Natural killer cell (primary cell): ENCODE data around the gene SRPK2. TPM values are rescaled to one million over a fixed set of nuclear protein-coding genes. Genes with fewer than 3 reads are reported as not detected.

Experiments
- ATAC-seq, 3 donors: fragments of 150-1000 bp in 2 of 3; fragments of 200-7000 bp in 1 of 3; cut with Tn5 transposase; 1 replicate in 1 of 3; 2 replicates in 2 of 3; pipeline ENCODE4 v1.10.0; 2021; ENCODE audit warnings: mild to moderate bottlenecking in 2 of 3, moderate library complexity in 2 of 3
- DNase-seq, 2 donors: peaks; one replicate each; pipeline versions ENCODE4 v3.0.0 to v3.0.0-alpha.2; 2013 to 2021; ENCODE audit warnings: mixed read lengths in 1 of 2
- H3K27ac ChIP-seq: one replicate; pipeline ENCODE4 v1.5.1; 2013; ENCODE audit warnings: mild to moderate bottlenecking, low read length
- H3K27me3 ChIP-seq: one replicate; pipeline ENCODE4 v1.6.1; 2013; ENCODE audit warnings: low read length; ENCODE audit not compliant: control insufficient read depth, insufficient read depth
- H3K36me3 ChIP-seq: one replicate; pipeline ENCODE4 v1.6.1; 2013; ENCODE audit warnings: low read length; ENCODE audit not compliant: control insufficient read depth, insufficient read depth
- H3K4me1 ChIP-seq: one replicate; pipeline ENCODE4 v1.6.1; 2013; ENCODE audit warnings: low read length; ENCODE audit not compliant: control insufficient read depth, insufficient read depth
- H3K4me3 ChIP-seq: one replicate; pipeline ENCODE4 v1.5.1; 2013; ENCODE audit warnings: low read length
- H3K9me3 ChIP-seq: one replicate; pipeline ENCODE4 v1.6.1; 2013; ENCODE audit warnings: low read length; ENCODE audit not compliant: control insufficient read depth, insufficient read depth
- H3K27ac Mint-ChIP-seq, 2 donors: one replicate each; pipeline ENCODE4 v1.8.0; 2022; ENCODE audit warnings: mild to moderate bottlenecking in 2 of 2, mixed read lengths in 2 of 2, moderate library complexity in 1 of 2
- H3K27me3 Mint-ChIP-seq, 2 donors: one replicate each; pipeline ENCODE4 v1.8.0; 2022; ENCODE audit warnings: low read depth in 2 of 2, mixed read lengths in 2 of 2
- H3K36me3 Mint-ChIP-seq: one replicate; pipeline ENCODE4 v1.8.0; 2022; ENCODE audit warnings: mixed read lengths
- H3K4me1 Mint-ChIP-seq, 2 donors: one replicate each; pipeline ENCODE4 v1.8.0; 2022; ENCODE audit warnings: mixed read lengths in 2 of 2
- H3K4me3 Mint-ChIP-seq: one replicate; pipeline ENCODE4 v1.8.0; 2022; ENCODE audit warnings: mild to moderate bottlenecking, moderate library complexity, mixed read lengths
- H3K9me3 Mint-ChIP-seq, 2 donors: one replicate each; pipeline ENCODE4 v1.8.0; 2022; ENCODE audit warnings: mixed read lengths in 2 of 2
- CTCF ChIP-seq: fragments of 200-600 bp; IDR thresholded peaks from one replicate; pipeline ENCODE4 v1.8.0; 2022; ENCODE audit warnings: antibody characterized with exemption
- WGBS: methylation state at CpG from one replicate; pipeline ENCODE4 v1.1.7; 2013; ENCODE audit warnings: missing lambda C conversion rate; ENCODE audit not compliant: insufficient coverage; 5-methylcytosine and 5-hydroxymethylcytosine counted together
- intact Hi-C: fragments of 100-400 bp; cut with micrococcal nuclease; formaldehyde crosslinking; loops from one replicate; pipeline ENCODE4 v1.14.2; 2022
- total RNA-seq, 4 donors: library from RNA; stranded (reverse); fragments of 120-200 nt in 1 of 4; gene quantifications; one replicate each; pipeline versions ENCODE4 v1.2.3 to v1.2.4, GENCODE V29; 2013 to 2022

The SRPK2 gene
- total RNA-seq, 3 donors from 2014 or later (not counting 1 experiment from before 2014, with no cell fraction given) = 103 to 121 (median 108) TPM

GRCh38 chr7:105136221-105136620 lies 252.5 kb downstream of the SRPK2 start:
- ATAC-seq (no peak), DNase-seq (no peak)
- H3K27ac ChIP-seq = no peak overlapping the region
- no peaks in the 10 kb centered on the region for H3K9me3 ChIP-seq
- Mint-ChIP-seq H3K4me1 (peaks cover 52 to 56% of the 10 kb centered on the region in 2 donors), H3K27me3 (no peaks in the 10 kb centered on the region), H3K36me3 (peaks cover 2% of the 10 kb centered on the region), H3K27ac (peak overlapping the region; percentile 39 to 48), H3K9me3 (no peaks in the 10 kb centered on the region), H3K4me3 (no peak overlapping the region)
- no peaks in the 10 kb centered on the region for H3K27me3 ChIP-seq
- peaks cover under 1% of the 10 kb centered on the region for H3K4me1 ChIP-seq
- H3K4me3 ChIP-seq = no peak overlapping the region
- TF ChIP-seq CTCF = no peak
- WGBS = 89% methylated on average over 3 of the region's 3 CpGs
- H3K36me3 ChIP-seq = peaks cover 48% of the 10 kb centered on the region
- intact Hi-C loops = no loop called here

GRCh38 chr7:105133986-105134655 lies 254.6 kb downstream of the SRPK2 start:
- Mint-ChIP-seq H3K27ac (peak overlapping the region in 1 of 2 donors; percentile 72), H3K9me3 (no peaks in the 10 kb centered on the region), H3K27me3 (no peaks in the 10 kb centered on the region), H3K4me1 (peaks cover 67% of the 10 kb centered on the region in 2 donors), H3K36me3 (no peaks in the 10 kb centered on the region), H3K4me3 (no peak overlapping the region)
- ATAC-seq = no peak
- no peak for TF ChIP-seq CTCF
- Histone ChIP-seq H3K36me3 (peaks cover 43% of the 10 kb centered on the region), H3K9me3 (no peaks in the 10 kb centered on the region), H3K27ac (no peak overlapping the region), H3K4me1 (peaks cover 4% of the 10 kb centered on the region), H3K4me3 (no peak overlapping the region), H3K27me3 (no peaks in the 10 kb centered on the region)
- 94% methylated on average over 9 of the region's 9 CpGs for WGBS
- intact Hi-C loops = no loop called here
- DNase-seq = no peak

- H3K9me3 ChIP-seq = no peaks in the 10 kb centered on the region
- Mint-ChIP-seq H3K27me3 (no peaks in the 10 kb centered on the region), H3K27ac (peak overlapping the region in 1 of 2 donors; percentile 72), H3K9me3 (no peaks in the 10 kb centered on the region), H3K4me1 (peaks cover 62 to 63% of the 10 kb centered on the region in 2 donors), H3K4me3 (no peak overlapping the region), H3K36me3 (no peaks in the 10 kb centered on the region)
- H3K4me3 ChIP-seq = no peak overlapping the region
- H3K27ac ChIP-seq = no peak overlapping the region
- H3K36me3 ChIP-seq = peaks cover 43% of the 10 kb centered on the region
- DNase-seq (no peak), ATAC-seq (no peak)
- peaks cover 4% of the 10 kb centered on the region for H3K4me1 ChIP-seq
- TF ChIP-seq CTCF = no peak
- intact Hi-C loops = no loop called here
- H3K27me3 ChIP-seq = no peaks in the 10 kb centered on the region
- WGBS = 88% methylated on average over 7 of the region's 7 CpGs
Observed at GRCh38 chr7:105133358-105133757, 255.4 kb downstream of the SRPK2 start.

- no peaks in the 10 kb centered on the region for H3K9me3 Mint-ChIP-seq
- H3K4me1 ChIP-seq = peaks cover 4% of the 10 kb centered on the region
- H3K27me3 Mint-ChIP-seq = no peaks in the 10 kb centered on the region
- H3K36me3 Mint-ChIP-seq = no peaks in the 10 kb centered on the region
- intact Hi-C loops = no loop called here
- no peaks in the 10 kb centered on the region for H3K27me3 ChIP-seq
- no peak for ATAC-seq
- H3K27ac Mint-ChIP-seq = peak overlapping the region in 1 of 2 donors; percentile 72
- H3K4me3 ChIP-seq = no peak overlapping the region
- H3K4me3 Mint-ChIP-seq = no peak overlapping the region
- peaks cover 58 to 63% of the 10 kb centered on the region in 2 donors for H3K4me1 Mint-ChIP-seq
- H3K9me3 ChIP-seq = no peaks in the 10 kb centered on the region
- TF ChIP-seq CTCF = no peak
- H3K36me3 ChIP-seq = peaks cover 39% of the 10 kb centered on the region
- DNase-seq = no peak
- no peak overlapping the region for H3K27ac ChIP-seq
- 96% methylated on average over 10 of the region's 10 CpGs for WGBS
Observed at GRCh38 chr7:105132835-105133234, 255.9 kb downstream of the SRPK2 start.
